Measurements from ENCODE around the gene SGMS2. TPM values are rescaled to one million over a fixed set of nuclear protein-coding genes. Genes with fewer than 3 reads are reported as not detected.
A peak's percentile ranks its signal among the peaks of the same experiment; 100 is the strongest.

SGMS2 gene
- total and polyA plus RNA-seq, 2 donors from 2014 or later, result 5.3 to 67.7 TPM

GRCh38 chr4:107834241-107834794, 9.6 kb downstream of the SGMS2 start:
- Histone ChIP-seq H3K27ac (ENCODE audit: low read depth in 2 of 2, low read length in 2 of 2) (peak overlapping the region in 1 of 2 donors; percentile 53), H3K9me3 (ENCODE audit: control insufficient read depth in 2 of 3, insufficient read depth in 1 of 3, low read length in 3 of 3) (no peaks in the 10 kb centered on the region), H3K4me1 (ENCODE audit: control insufficient read depth in 2 of 3, insufficient read depth in 2 of 3, low read depth in 1 of 3, low read length in 3 of 3) (peaks cover 0 to 13% (median 5%) of the 10 kb centered on the region in 3 donors), H3K36me3 (ENCODE audit: control insufficient read depth in 2 of 3, insufficient read depth in 3 of 3, low read length in 3 of 3) (no peaks in the 10 kb centered on the region), H3K4me3 (ENCODE audit: low read length in 3 of 3) (no peak overlapping the region), H3K9ac (ENCODE audit: low read length in 3 of 3) (no peak overlapping the region), H3K27me3 (ENCODE audit: control insufficient read depth, insufficient read depth, low read length) (no peaks in the 10 kb centered on the region)
- intact Hi-C loops (cut with DNase I), result no loop called here
- DNase-seq (no peak), FAIRE-seq (no peak)
- TF ChIP-seq CTCF (IDR thresholded peaks at IDR 0.05; ENCODE audit: borderline replicate concordance, extremely low read depth, insufficient read depth), result no peak

DNA sequence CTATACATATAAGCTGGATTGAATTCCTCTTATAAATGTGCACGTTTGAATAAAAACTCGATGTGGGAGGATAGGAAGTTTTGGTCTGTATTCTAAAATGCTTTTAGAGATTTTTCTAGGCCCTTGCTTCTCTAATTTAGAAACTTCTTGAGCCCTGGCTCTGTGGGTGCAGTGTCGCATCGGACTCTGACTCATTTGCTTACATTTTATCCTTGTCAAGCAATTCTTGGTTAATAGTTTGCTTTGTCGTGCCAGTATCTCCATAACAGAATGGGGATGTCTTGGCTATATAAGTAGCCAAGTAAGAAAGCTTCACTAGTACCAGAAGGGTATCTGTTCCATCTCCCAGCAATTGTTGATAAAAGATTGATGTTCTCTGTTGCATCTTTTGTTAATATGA, 10.7 kb downstream of the SGMS2 start:
- intact Hi-C loops (cut with DNase I), result no loop called here
- Histone ChIP-seq H3K27ac (ENCODE audit: low read depth in 2 of 2, low read length in 2 of 2) (no peak overlapping the region), H3K27me3 (ENCODE audit: control insufficient read depth, insufficient read depth, low read length) (no peaks in the 10 kb centered on the region), H3K9ac (ENCODE audit: low read length in 3 of 3) (no peak overlapping the region), H3K4me1 (ENCODE audit: control insufficient read depth in 2 of 3, insufficient read depth in 2 of 3, low read depth in 1 of 3, low read length in 3 of 3) (peaks cover 0 to 13% (median 5%) of the 10 kb centered on the region in 3 donors), H3K36me3 (ENCODE audit: control insufficient read depth in 2 of 3, insufficient read depth in 3 of 3, low read length in 3 of 3) (no peaks in the 10 kb centered on the region), H3K9me3 (ENCODE audit: control insufficient read depth in 2 of 3, insufficient read depth in 1 of 3, low read length in 3 of 3) (no peaks in the 10 kb centered on the region), H3K4me3 (ENCODE audit: low read length in 3 of 3) (no peak overlapping the region)
- DNase-seq (no peak), FAIRE-seq (no peak)
- TF ChIP-seq CTCF (IDR thresholded peaks at IDR 0.05; ENCODE audit: borderline replicate concordance, extremely low read depth, insufficient read depth), result no peak

DNA sequence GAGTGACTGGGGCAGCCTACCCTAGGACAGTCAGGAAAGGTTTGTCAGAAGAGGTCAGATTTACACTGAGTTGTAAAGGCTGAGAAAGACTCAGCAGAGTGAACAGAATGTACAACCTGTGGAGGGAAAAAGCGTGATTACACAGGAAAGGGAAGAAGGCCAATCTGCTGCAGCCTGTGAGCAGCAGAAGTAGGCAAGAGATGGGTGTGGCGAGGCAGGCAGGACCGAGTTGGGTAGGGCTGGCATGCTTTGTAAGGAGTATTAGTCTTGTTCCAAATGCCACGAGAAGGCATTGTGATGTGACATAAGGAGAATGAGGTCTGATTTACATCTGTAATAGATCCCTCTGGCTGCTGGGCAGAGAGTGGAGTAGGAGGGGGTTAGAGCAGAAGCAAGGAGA, 12.6 kb downstream of the SGMS2 start:
- no peaks in the 10 kb centered on the region for H3K36me3 ChIP-seq (ENCODE audit: control insufficient read depth in 2 of 3, insufficient read depth in 3 of 3, low read length in 3 of 3)
- TF ChIP-seq CTCF (IDR thresholded peaks at IDR 0.05; ENCODE audit: borderline replicate concordance, extremely low read depth, insufficient read depth), result no peak
- no peak overlapping the region for H3K9ac ChIP-seq (ENCODE audit: low read length in 3 of 3)
- peaks cover 0 to 6% (median 1%) of the 10 kb centered on the region in 3 donors for H3K4me1 ChIP-seq (ENCODE audit: control insufficient read depth in 2 of 3, insufficient read depth in 2 of 3, low read depth in 1 of 3, low read length in 3 of 3)
- intact Hi-C loops (cut with DNase I), result no loop called here
- no peak overlapping the region for H3K27ac ChIP-seq (ENCODE audit: low read depth in 2 of 2, low read length in 2 of 2)
- H3K4me3 ChIP-seq (ENCODE audit: low read length in 3 of 3), result no peak overlapping the region
- H3K27me3 ChIP-seq (ENCODE audit: control insufficient read depth, insufficient read depth, low read length), result no peaks in the 10 kb centered on the region
- no peak for DNase-seq
- no peak for FAIRE-seq
- no peaks in the 10 kb centered on the region for H3K9me3 ChIP-seq (ENCODE audit: control insufficient read depth in 2 of 3, insufficient read depth in 1 of 3, low read length in 3 of 3)
